SK-N-SH (cell line): ENCODE measurements around the gene SLC9A2. TPM values are rescaled to one million over a fixed set of nuclear protein-coding genes. Genes with fewer than 3 reads are reported as not detected.

Experiments used
- CTCF ChIA-PET: fragments of 300-600, 350-600 bp; formaldehyde crosslinking; extraction: SDS; loops from one replicate; lab custom pipeline; 2021; lab: Yijun Ruan, JAX
- POLR2A ChIA-PET: fragments of 350-600 bp; sonication (Branson Sonifier 250); formaldehyde crosslinking; extraction: SDS; loops from one replicate; lab custom pipeline; 2020; ENCODE audit warnings: antibody characterized with exemption, inconsistent platforms; lab: Yijun Ruan, JAX
- DNase-seq: peaks from one replicate; pipeline ENCODE4 v3.0.0; 2012
- H2AFZ ChIP-seq: fragments of 200-600 bp; sonication (generic); 2 replicates; pipeline ENCODE4 v1.8.1; 2016; ENCODE audit warnings: antibody characterized with exemption, mild to moderate bottlenecking, low read depth
- H3F3A ChIP-seq: fragments of 200-600 bp; sonication (generic); replicated peaks from 2 replicates; pipeline ENCODE3; 2016; ENCODE audit warnings: antibody characterized with exemption, mild to moderate bottlenecking; ENCODE audit not compliant: insufficient read depth
- H3K27ac ChIP-seq, 2 experiments: fragments of 200-500 bp in 1 of 2; fragments of 200-600 bp in 1 of 2; sonication (Bioruptor generic) in 1 of 2; sonication (generic), shearing (Covaris generic) in 1 of 2; 2 replicates each; pipeline versions ENCODE4 v1.5.1 to v1.6.1; 2014 to 2016; ENCODE audit warnings: low read depth in 2 of 2, inconsistent platforms in 1 of 2, low read length in 1 of 2, mild to moderate bottlenecking in 1 of 2, mixed read lengths in 1 of 2
- H3K27me3 ChIP-seq: fragments of 200-600 bp; sonication (generic), shearing (Covaris generic); 2 replicates; pipeline ENCODE4 v1.6.1; 2016; ENCODE audit warnings: mixed run types; ENCODE audit not compliant: insufficient read depth
- H3K36me3 ChIP-seq, 2 experiments: fragments of 200-500 bp in 1 of 2; fragments of 200-600 bp in 1 of 2; sonication (Bioruptor generic) in 1 of 2; sonication (generic) in 1 of 2; replicated peaks in 1 of 2; 2 replicates each; pipeline versions ENCODE3 to v1.5.1; 2014 to 2016; ENCODE audit warnings: low read length in 1 of 2, mild to moderate bottlenecking in 1 of 2; ENCODE audit not compliant: insufficient read depth in 2 of 2, control insufficient read depth in 1 of 2
- H3K4me1 ChIP-seq, 2 experiments: fragments of 200-500 bp in 1 of 2; fragments of 200-600 bp in 1 of 2; sonication (Bioruptor generic) in 1 of 2; sonication (generic), shearing (Covaris generic) in 1 of 2; 2 replicates each; pipeline versions ENCODE4 v1.5.1 to v1.6.1; 2014 to 2016; ENCODE audit warnings: low read depth in 1 of 2, low read length in 1 of 2, mixed run types in 1 of 2; ENCODE audit not compliant: insufficient read depth in 2 of 2, control insufficient read depth in 1 of 2
- H3K4me2 ChIP-seq: fragments of 200-600 bp; sonication (generic), shearing (Covaris generic); 2 replicates; pipeline ENCODE4 v1.6.1; 2017; ENCODE audit warnings: mixed run types
- H3K4me3 ChIP-seq, 2 experiments: fragments of 200-500 bp in 1 of 2; fragments of 200-600 bp in 1 of 2; sonication (Bioruptor generic) in 1 of 2; sonication (generic), shearing (Covaris generic) in 1 of 2; 2 replicates each; pipeline versions ENCODE4 v1.5.1 to v1.8.1; 2014 to 2016; ENCODE audit warnings: low read depth in 2 of 2, inconsistent platforms in 1 of 2, low read length in 1 of 2, mild to moderate bottlenecking in 1 of 2, mixed read lengths in 1 of 2, moderate library complexity in 1 of 2
- H3K79me2 ChIP-seq: fragments of 200-600 bp; sonication (generic); 2 replicates; pipeline ENCODE4 v1.8.1; 2017; ENCODE audit warnings: mild to moderate bottlenecking; ENCODE audit not compliant: insufficient read depth
- H3K9ac ChIP-seq: fragments of 200-600 bp; sonication (generic); 2 replicates; pipeline ENCODE4 v1.6.1; 2017; ENCODE audit warnings: mixed run types
- H3K9me2 ChIP-seq: fragments of 200-600 bp; sonication (generic); 2 replicates; pipeline ENCODE4 v1.6.1; 2017; ENCODE audit warnings: mixed run types
- H3K9me3 ChIP-seq: fragments of 200-600 bp; sonication (generic); 2 replicates; pipeline ENCODE4 v1.6.1; 2017; ENCODE audit warnings: mixed run types, mild to moderate bottlenecking, moderate library complexity
- H4K20me1 ChIP-seq: fragments of 200-600 bp; sonication (generic); 2 replicates; pipeline ENCODE4 v1.6.1; 2017; ENCODE audit warnings: mild to moderate bottlenecking, mixed run types; ENCODE audit not compliant: insufficient read depth
- CHD2 ChIP-seq: fragments of 150-350 bp; IDR thresholded peaks from 2 replicates; pipeline ENCODE4 v1.6.1; 2018; ENCODE audit warnings: low read length; ENCODE audit not compliant: partially characterized antibody
- EZH2phosphoT487 ChIP-seq: fragments of 200-600 bp; sonication (generic); IDR thresholded peaks from 2 replicates; pipeline ENCODE4 v1.6.1; 2017; ENCODE audit warnings: low read depth, mixed run types, mild to moderate bottlenecking, antibody characterized with exemption, moderate library complexity, borderline replicate concordance
- FOSL2 ChIP-seq: IDR thresholded peaks from 2 replicates; pipeline ENCODE4 v1.4.0; 2012; ENCODE audit warnings: low read depth, mild to moderate bottlenecking, moderate library complexity, borderline replicate concordance
- FOXM1 ChIP-seq: IDR thresholded peaks from 2 replicates; pipeline ENCODE4 v1.4.0; 2012; ENCODE audit warnings: low read depth, mild to moderate bottlenecking
- GATA2 ChIP-seq: sonication (generic); formaldehyde crosslinking; IDR thresholded peaks from 2 replicates; pipeline ENCODE4 v1.5.0; 2020; ENCODE audit warnings: mild to moderate bottlenecking, missing genetic modification reagents
- IRF3 ChIP-seq: fragments of 150-350 bp; IDR thresholded peaks from 2 replicates; pipeline ENCODE4 v1.6.1; 2016; ENCODE audit warnings: mild to moderate bottlenecking, low read depth, low read length
- MEF2A ChIP-seq: IDR thresholded peaks from 2 replicates; pipeline ENCODE4 v1.4.0; 2012; ENCODE audit warnings: low read depth, borderline replicate concordance
- MXI1 ChIP-seq: IDR thresholded peaks from 2 replicates; pipeline ENCODE4 v1.6.1; 2012; ENCODE audit warnings: mild to moderate bottlenecking, low read depth, low read length, improper control_type of control experiment
- NFIC ChIP-seq: IDR thresholded peaks from 2 replicates; pipeline ENCODE4 v1.4.0; 2012; ENCODE audit warnings: borderline replicate concordance
- POLR2AphosphoS5 ChIP-seq: IDR thresholded peaks from 2 replicates; pipeline ENCODE4 v1.6.1; 2012; ENCODE audit warnings: low read depth, low read length
- RCOR1 ChIP-seq: fragments of 150-350 bp; IDR thresholded peaks from 2 replicates; pipeline ENCODE4 v1.6.1; 2017; ENCODE audit warnings: antibody characterized with exemption, low read length
- RFX5 ChIP-seq: IDR thresholded peaks from 2 replicates; pipeline ENCODE4 v1.6.1; 2012; ENCODE audit warnings: mild to moderate bottlenecking, improper control_type of control experiment, low read length
- SIN3A ChIP-seq: IDR thresholded peaks from 2 replicates; pipeline ENCODE4 v1.6.1; 2012; ENCODE audit warnings: low read depth, mild to moderate bottlenecking, low read length, moderate library complexity, borderline replicate concordance
- TCF12 ChIP-seq: IDR thresholded peaks from 2 replicates; pipeline ENCODE4 v1.4.0; 2012
- WGBS: methylation state at CpG from one replicate; pipeline ENCODE4 v1.1.6; 2017; ENCODE audit warnings: low lambda C conversion rate; 5-methylcytosine and 5-hydroxymethylcytosine counted together
- polyA plus RNA-seq, 3 experiments: library from polyadenylated mRNA; depleted of rRNA; stranded (reverse); fragments of >200 nt; gene quantifications; 2 replicates each; pipeline ENCODE4 v1.2.3, GENCODE V29; 2012
- TF ChIP-seq, protein P1 (sequence below): IDR thresholded peaks from 2 replicates; pipeline ENCODE4 v1.4.0; 2012; ENCODE audit warnings: low read depth, borderline replicate concordance
- TF ChIP-seq, protein P2 (sequence below): IDR thresholded peaks from 2 replicates; pipeline ENCODE4 v1.4.0; 2012; ENCODE audit warnings: low read depth, borderline replicate concordance

SLC9A2 gene
- polyA plus RNA-seq, 1 of the 3 experiments (the other 2 are of a cell fraction): not detected

GRCh38 chr2:102735416-102736109, 116.2 kb downstream of the SLC9A2 start:
- H3K4me1 ChIP-seq: peaks cover 0 to 15% of the 10 kb centered on the region in 2 experiments; a peak in 2 of 4 replicates
- H3K27ac ChIP-seq: no peak overlapping the region
- WGBS: 71% methylated on average over 15 of the region's 15 CpGs
- H3K79me2 ChIP-seq: no peaks in the 10 kb centered on the region
- no peaks in the 10 kb centered on the region for H3K9me2 ChIP-seq
- peaks cover 0 to 14% of the 10 kb centered on the region in 2 experiments for H3K36me3 ChIP-seq
- no peaks in the 10 kb centered on the region for H3F3A ChIP-seq
- peak overlapping the region; percentile 89 for H3K4me2 ChIP-seq
- H3K9me3 ChIP-seq: no peaks in the 10 kb centered on the region
- no peak for DNase-seq
- no peaks in the 10 kb centered on the region for H4K20me1 ChIP-seq
- H3K9ac ChIP-seq: no peak overlapping the region
- H2AFZ ChIP-seq: peak overlapping the region; percentile 98; the same call in 1 of the 2 replicates
- TF ChIP-seq EZH2phosphoT487 (no peak), MXI1 (no peak), RCOR1 (no peak), FOXM1 (no peak), RFX5 (no peak), FOSL2 (no peak), SIN3A (no peak), IRF3 (no peak), CHD2 (no peak), TCF12 (no peak), NFIC (no peak), MEF2A (no peak), POLR2AphosphoS5 (no peak), GATA2 (no peak)
- TF ChIP-seq, protein P1, sequence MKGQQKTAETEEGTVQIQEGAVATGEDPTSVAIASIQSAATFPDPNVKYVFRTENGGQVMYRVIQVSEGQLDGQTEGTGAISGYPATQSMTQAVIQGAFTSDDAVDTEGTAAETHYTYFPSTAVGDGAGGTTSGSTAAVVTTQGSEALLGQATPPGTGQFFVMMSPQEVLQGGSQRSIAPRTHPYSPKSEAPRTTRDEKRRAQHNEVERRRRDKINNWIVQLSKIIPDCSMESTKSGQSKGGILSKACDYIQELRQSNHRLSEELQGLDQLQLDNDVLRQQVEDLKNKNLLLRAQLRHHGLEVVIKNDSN: no peak
- TF ChIP-seq, protein P2, sequence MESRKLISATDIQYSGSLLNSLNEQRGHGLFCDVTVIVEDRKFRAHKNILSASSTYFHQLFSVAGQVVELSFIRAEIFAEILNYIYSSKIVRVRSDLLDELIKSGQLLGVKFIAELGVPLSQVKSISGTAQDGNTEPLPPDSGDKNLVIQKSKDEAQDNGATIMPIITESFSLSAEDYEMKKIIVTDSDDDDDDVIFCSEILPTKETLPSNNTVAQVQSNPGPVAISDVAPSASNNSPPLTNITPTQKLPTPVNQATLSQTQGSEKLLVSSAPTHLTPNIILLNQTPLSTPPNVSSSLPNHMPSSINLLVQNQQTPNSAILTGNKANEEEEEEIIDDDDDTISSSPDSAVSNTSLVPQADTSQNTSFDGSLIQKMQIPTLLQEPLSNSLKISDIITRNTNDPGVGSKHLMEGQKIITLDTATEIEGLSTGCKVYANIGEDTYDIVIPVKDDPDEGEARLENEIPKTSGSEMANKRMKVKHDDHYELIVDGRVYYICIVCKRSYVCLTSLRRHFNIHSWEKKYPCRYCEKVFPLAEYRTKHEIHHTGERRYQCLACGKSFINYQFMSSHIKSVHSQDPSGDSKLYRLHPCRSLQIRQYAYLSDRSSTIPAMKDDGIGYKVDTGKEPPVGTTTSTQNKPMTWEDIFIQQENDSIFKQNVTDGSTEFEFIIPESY: no peak
- POLR2A ChIA-PET: no interaction called here
- no peaks in the 10 kb centered on the region for H3K27me3 ChIP-seq
- H3K4me3 ChIP-seq: peak overlapping the region; percentile 75 to 98
- CTCF ChIA-PET: interaction anchor here (1.0 to 4.3 kb wide), 4 partner anchors 9 to 106 kb away, joined by 3 to 43 read pairs (median 6); no protein-coding TSS in a partner anchor
